H1 (cell line): ENCODE results near the gene PATJ. TPM values are rescaled to one million over a fixed set of nuclear protein-coding genes. Genes with fewer than 3 reads are reported as not detected.

Source experiments
- CTCF ChIA-PET: fragments of 300-600 bp; sonication (Branson Sonifier 250); formaldehyde crosslinking; loops from one replicate; lab custom pipeline; 2021; ENCODE audit not compliant: partially characterized antibody; lab: Charles Lee
- POLR2A ChIA-PET: fragments of 300-600 bp; sonication (Branson Sonifier 250); formaldehyde crosslinking; loops from one replicate; lab custom pipeline; 2021; ENCODE audit warnings: inconsistent platforms; ENCODE audit not compliant: partially characterized antibody; lab: Charles Lee
- DNase-seq, 2 experiments: peaks; one replicate each; pipeline versions ENCODE4 v3.0.0 to v3.0.0-alpha.2; 2010 to 2022; ENCODE audit warnings: low spot score in 2 of 2, low read depth in 1 of 2, mixed read lengths in 1 of 2
- FAIRE-seq: peaks from 2 replicates; lab custom pipeline; 2011; peaks lifted over from hg19 to GRCh38; lab: Jason Lieb, UNC
- H2AFZ ChIP-seq: 2 replicates; pipeline ENCODE4 v1.8.1; 2012; ENCODE audit warnings: low read length, inconsistent platforms
- H2AK5ac ChIP-seq: 2 replicates; pipeline ENCODE4 v1.6.1; 2013; ENCODE audit warnings: low read depth, low read length
- H2BK120ac ChIP-seq: replicated peaks from 2 replicates; pipeline ENCODE3; 2013; ENCODE audit warnings: low read depth, low read length, inconsistent platforms
- H2BK12ac ChIP-seq: 2 replicates; pipeline ENCODE4 v1.6.1; 2013; ENCODE audit warnings: low read depth, low read length
- H2BK15ac ChIP-seq: 2 replicates; pipeline ENCODE4 v1.6.1; 2013; ENCODE audit warnings: low read length
- H2BK20ac ChIP-seq: 2 replicates; pipeline ENCODE4 v1.6.1; 2013; ENCODE audit warnings: low read length
- H2BK5ac ChIP-seq: 2 replicates; pipeline ENCODE4 v1.6.1; 2013; ENCODE audit warnings: low read depth, low read length
- H3K14ac ChIP-seq: 2 replicates; pipeline ENCODE4 v1.6.1; 2013; ENCODE audit warnings: inconsistent platforms; ENCODE audit not compliant: insufficient read length
- H3K18ac ChIP-seq: 2 replicates; pipeline ENCODE4 v1.6.1; 2013; ENCODE audit warnings: low read length; ENCODE audit errors: extremely low read depth
- H3K23ac ChIP-seq: 2 replicates; pipeline ENCODE4 v1.6.1; 2013; ENCODE audit warnings: inconsistent platforms; ENCODE audit not compliant: insufficient read length
- H3K23me2 ChIP-seq: 2 replicates; pipeline ENCODE4 v1.6.1; 2013; ENCODE audit warnings: low read depth, low read length
- H3K27ac ChIP-seq: 2 replicates; pipeline ENCODE4 v1.6.1; 2011; ENCODE audit warnings: low read depth, low read length, inconsistent platforms
- H3K27me3 ChIP-seq, 4 experiments: replicated peaks in 1 of 4; 1 replicate in 1 of 4; 2 replicates in 3 of 4; pipeline versions ENCODE4 v1.6.1 to v1.8.1; 2011 to 2013; ENCODE audit warnings: low read length in 3 of 4, mild to moderate bottlenecking in 3 of 4, inconsistent platforms in 2 of 4, mixed read lengths in 2 of 4, moderate library complexity in 1 of 4; ENCODE audit not compliant: control insufficient read depth in 3 of 4, insufficient read depth in 3 of 4; ENCODE audit errors: extremely low read depth in 1 of 4
- H3K36me3 ChIP-seq, 4 experiments: 2 replicates each; pipeline versions ENCODE4 v1.6.1 to v1.8.1; 2011 to 2013; ENCODE audit warnings: mild to moderate bottlenecking in 4 of 4, low read length in 3 of 4, moderate library complexity in 2 of 4, control low read depth in 1 of 4, inconsistent platforms in 1 of 4; ENCODE audit not compliant: insufficient read depth in 4 of 4, control insufficient read depth in 2 of 4
- H3K4ac ChIP-seq: replicated peaks from 2 replicates; pipeline ENCODE3; 2013; ENCODE audit warnings: low read length, low read depth, mixed read lengths, inconsistent platforms; ENCODE audit not compliant: insufficient read length
- H3K4me1 ChIP-seq, 4 experiments: replicated peaks in 1 of 4; 1 replicate in 1 of 4; 2 replicates in 3 of 4; pipeline versions ENCODE4 v1.6.1 to v1.8.1; 2011 to 2013; ENCODE audit warnings: low read length in 3 of 4, inconsistent platforms in 2 of 4, mixed read lengths in 1 of 4; ENCODE audit not compliant: insufficient read depth in 4 of 4, control insufficient read depth in 3 of 4
- H3K4me2 ChIP-seq, 2 experiments: 2 replicates each; pipeline versions ENCODE4 v1.6.1 to v1.8.1; 2011 to 2013; ENCODE audit warnings: low read depth in 2 of 2, low read length in 2 of 2, control low read depth in 1 of 2, inconsistent platforms in 1 of 2, mild to moderate bottlenecking in 1 of 2; ENCODE audit not compliant: insufficient read depth in 1 of 2
- H3K4me3 ChIP-seq, 4 experiments: fragments of 200-600, 300-600 bp in 1 of 4; sonication (generic), shearing (Covaris generic), sonication (Bioruptor Twin) in 1 of 4; 2 replicates each; pipeline versions ENCODE4 v1.5.1 to v1.8.1; 2011 to 2016; ENCODE audit warnings: low read length in 4 of 4, low read depth in 3 of 4, control low read depth in 2 of 4, inconsistent platforms in 2 of 4, mild to moderate bottlenecking in 2 of 4, mixed read lengths in 1 of 4, moderate library complexity in 1 of 4; ENCODE audit not compliant: insufficient read depth in 2 of 4; ENCODE audit errors: extremely low read depth in 1 of 4
- H3K56ac ChIP-seq: replicated peaks from 2 replicates; pipeline ENCODE3; 2013; ENCODE audit warnings: low read depth, mild to moderate bottlenecking, mixed read lengths, low read length, inconsistent platforms; ENCODE audit not compliant: insufficient read length
- H3K79me1 ChIP-seq: 2 replicates; pipeline ENCODE4 v1.6.1; 2013; ENCODE audit warnings: low read depth, low read length, control low read depth
- H3K79me2 ChIP-seq, 2 experiments: 2 replicates each; pipeline versions ENCODE4 v1.6.1 to v1.8.1; 2012 to 2013; ENCODE audit warnings: low read length in 2 of 2, mild to moderate bottlenecking in 2 of 2, inconsistent platforms in 1 of 2; ENCODE audit not compliant: insufficient read depth in 2 of 2, control insufficient read depth in 1 of 2
- H3K9ac ChIP-seq, 4 experiments: replicated peaks in 1 of 4; 1 replicate in 1 of 4; 2 replicates in 3 of 4; pipeline versions ENCODE4 v1.6.1 to v1.8.1; 2011 to 2013; ENCODE audit warnings: low read depth in 3 of 4, low read length in 3 of 4, control low read depth in 2 of 4, mild to moderate bottlenecking in 2 of 4, moderate library complexity in 2 of 4, inconsistent platforms in 1 of 4; ENCODE audit errors: extremely low read depth in 1 of 4
- H3K9me3 ChIP-seq, 2 experiments: 2 replicates each; pipeline versions ENCODE4 v1.6.1 to v1.8.1; 2012 to 2013; ENCODE audit warnings: mild to moderate bottlenecking in 2 of 2, moderate library complexity in 2 of 2, control low read depth in 1 of 2, inconsistent platforms in 1 of 2, low read depth in 1 of 2, low read length in 1 of 2, mixed read lengths in 1 of 2; ENCODE audit not compliant: insufficient read depth in 2 of 2
- H4K20me1 ChIP-seq, 2 experiments: replicated peaks in 1 of 2; 2 replicates each; pipeline versions ENCODE3 to v1.8.1; 2011 to 2013; ENCODE audit warnings: inconsistent platforms in 2 of 2, low read length in 2 of 2, mild to moderate bottlenecking in 1 of 2; ENCODE audit not compliant: insufficient read depth in 2 of 2, control insufficient read depth in 1 of 2
- H4K5ac ChIP-seq: 2 replicates; pipeline ENCODE4 v1.6.1; 2013; ENCODE audit warnings: low read length, low read depth, mixed read lengths, inconsistent platforms; ENCODE audit not compliant: insufficient read length
- H4K8ac ChIP-seq: 2 replicates; pipeline ENCODE4 v1.8.0; 2013; ENCODE audit warnings: mild to moderate bottlenecking, moderate library complexity, low read length, inconsistent platforms; ENCODE audit not compliant: insufficient read depth; ENCODE audit errors: extremely low read depth
- H4K91ac ChIP-seq: replicated peaks from 2 replicates; pipeline ENCODE3; 2013; ENCODE audit warnings: low read length, mixed read lengths, inconsistent platforms; ENCODE audit not compliant: insufficient read length
- ATF3 ChIP-seq: IDR thresholded peaks from 2 replicates; pipeline ENCODE4 v1.6.1; 2011; ENCODE audit warnings: low read depth, mild to moderate bottlenecking, low read length; ENCODE audit not compliant: insufficient read depth
- BCL11A ChIP-seq, 2 experiments: IDR thresholded peaks; one replicate each; pipeline ENCODE4 v1.6.1; 2011; ENCODE audit warnings: low read depth in 2 of 2, low read length in 2 of 2, mild to moderate bottlenecking in 2 of 2
- BRCA1 ChIP-seq: IDR thresholded peaks from 2 replicates; pipeline ENCODE4 v1.6.1; 2012; ENCODE audit warnings: low read depth, low read length, improper control_type of control experiment
- CHD2 ChIP-seq: IDR thresholded peaks from 2 replicates; pipeline ENCODE4 v1.6.1; 2012; ENCODE audit warnings: low read length, improper control_type of control experiment
- FOSL1 ChIP-seq: IDR thresholded peaks from 2 replicates; pipeline ENCODE4 v1.6.1; 2011; ENCODE audit warnings: mild to moderate bottlenecking, low read depth, low read length, moderate library complexity; ENCODE audit not compliant: insufficient read depth
- GABPA ChIP-seq: IDR thresholded peaks from 2 replicates; pipeline ENCODE4 v1.6.1; 2011; ENCODE audit warnings: mild to moderate bottlenecking, low read length, moderate library complexity, borderline replicate concordance; ENCODE audit not compliant: insufficient read depth
- KDM4A ChIP-seq: IDR thresholded peaks from one replicate; pipeline ENCODE4 v1.7.1; 2012; ENCODE audit warnings: low read depth, mild to moderate bottlenecking, moderate library complexity, low read length, inconsistent platforms; ENCODE audit not compliant: severe bottlenecking
- MAFK ChIP-seq: IDR thresholded peaks from 2 replicates; pipeline ENCODE4 v1.6.1; 2012; ENCODE audit warnings: low read depth, mild to moderate bottlenecking, improper control_type of control experiment, low read length
- NANOG ChIP-seq: IDR thresholded peaks from 2 replicates; pipeline ENCODE4 v1.6.1; 2011; ENCODE audit warnings: low read length, low read depth, mild to moderate bottlenecking, inconsistent platforms; ENCODE audit not compliant: insufficient read depth, poor library complexity, severe bottlenecking
- POLR2AphosphoS5 ChIP-seq: IDR thresholded peaks from 2 replicates; pipeline ENCODE4 v1.6.1; 2011; ENCODE audit warnings: low read depth, low read length
- RBBP5 ChIP-seq: IDR thresholded peaks from 2 replicates; pipeline ENCODE4 v1.7.1; 2012; ENCODE audit warnings: low read depth, mild to moderate bottlenecking, inconsistent platforms, low read length, moderate library complexity, borderline replicate concordance
- RFX5 ChIP-seq: IDR thresholded peaks from 2 replicates; pipeline ENCODE4 v1.6.1; 2011; ENCODE audit warnings: low read depth, low read length, improper control_type of control experiment, borderline replicate concordance
- SP4 ChIP-seq: IDR thresholded peaks from 2 replicates; pipeline ENCODE4 v1.6.1; 2012; ENCODE audit warnings: low read length, inconsistent platforms
- WGBS, 2 experiments: shearing (Covaris generic) in 1 of 2; methylation state at CpG; one replicate each; pipeline versions ENCODE4 v1.1.6 to v1.1.7; 2013 to 2015; ENCODE audit warnings: low lambda C conversion rate in 2 of 2, mixed read lengths in 2 of 2, inconsistent platforms in 1 of 2, low coverage in 1 of 2, missing lambda C conversion rate in 1 of 2; ENCODE audit not compliant: insufficient replicate concordance in 2 of 2, insufficient coverage in 1 of 2, insufficient read length in 1 of 2; ENCODE audit errors: extremely low coverage in 1 of 2, missing lambda C conversion rate in 1 of 2; 5-methylcytosine and 5-hydroxymethylcytosine counted together
- polyA plus RNA-seq, 7 experiments: library from polyadenylated mRNA; depleted of rRNA in 3 of 7; stranded (reverse) in 5 of 7; unstranded in 2 of 7; fragments of >200 nt in 5 of 7; fragments of 200-250 nt in 2 of 7; gene quantifications; 1 replicate in 5 of 7; 2 replicates in 1 of 7; 4 replicates in 1 of 7; pipeline versions ENCODE4 v1.2.1 to v1.2.3, GENCODE V29; 2011 to 2013; ENCODE audit warnings: missing spikeins in 2 of 7, mixed read lengths in 2 of 7
- total RNA-seq: library from RNA; stranded (reverse); fragmentation: NEBNext Ultra II Directional; extraction: Animal tissue kit (Norgen Biotek cat#: 25700); gene quantifications from 2 replicates; pipeline ENCODE4 v1.2.1, GENCODE V29; 2021

The PATJ gene
- total and polyA plus RNA-seq, 2 of the 8 experiments (the other 6 are each of a cell fraction or from before 2014, with no cell fraction given): 8.2 to 55.6 TPM

GRCh38 chr1:62068978-62069377, 326.7 kb downstream of the PATJ start:
- H3K27ac ChIP-seq: no peak overlapping the region
- TF ChIP-seq ATF3 (no peak), MAFK (no peak), GABPA (no peak), KDM4A (no peak), SP4 (no peak), POLR2AphosphoS5 (no peak), BRCA1 (no peak), RFX5 (no peak), FOSL1 (no peak), BCL11A (IDR thresholded peaks at IDR 0.05; ENCODE audit: low read depth in 2 of 2, low read length in 2 of 2) (no peak), CHD2 (no peak), NANOG (no peak), RBBP5 (no peak)

More at GRCh38 chr1:62068978-62069377, 326.7 kb downstream of the PATJ start:
- 84% methylated on average over 5 of the region's 5 CpGs; no CpG with 5 or more reads in 1 of the 2 experiments for WGBS, 2 experiments
- H2AK5ac ChIP-seq: no peak overlapping the region
- no peak overlapping the region for H2BK120ac ChIP-seq
- no peak overlapping the region for H3K14ac ChIP-seq
- no peak overlapping the region for H2BK15ac ChIP-seq
- H3K56ac ChIP-seq: no peak overlapping the region
- no peak overlapping the region for H4K5ac ChIP-seq
- CTCF ChIA-PET: interaction anchor here (0.6 to 2.8 kb wide), 13 partner anchors 9 to 247 kb away, joined by 3 to 12 read pairs (median 4); no protein-coding TSS in a partner anchor
- no peak overlapping the region for H2BK20ac ChIP-seq
- H2BK12ac ChIP-seq: no peak overlapping the region
- no peak overlapping the region for H4K8ac ChIP-seq
- H3K27me3 ChIP-seq: no peaks in the 10 kb centered on the region
- no peak overlapping the region for H2AFZ ChIP-seq
- peaks cover 7% of the 10 kb centered on the region in 2 experiments; a peak in 2 of 4 replicates for H3K9me3 ChIP-seq
- no peaks in the 10 kb centered on the region for H4K20me1 ChIP-seq
- no peak for DNase-seq
- H3K4me1 ChIP-seq: 0 out of 7 replicates have a peak, but pooled peaks cover 0 to 2% (median 0%) of the 10 kb centered on the region in 4 experiments
- no peaks in the 10 kb centered on the region for H3K23me2 ChIP-seq
- H3K79me2 ChIP-seq: no peaks in the 10 kb centered on the region
- H4K91ac ChIP-seq: no peak overlapping the region
- H3K18ac ChIP-seq: no peak overlapping the region
- no peak overlapping the region for H2BK5ac ChIP-seq
- POLR2A ChIA-PET: no interaction called here
- no peak overlapping the region for H3K4me2 ChIP-seq
- no peak overlapping the region for H3K4ac ChIP-seq
- no peak for FAIRE-seq
- no peak overlapping the region for H3K4me3 ChIP-seq
- no peak overlapping the region for H3K23ac ChIP-seq
- no peak overlapping the region for H3K9ac ChIP-seq
- H3K79me1 ChIP-seq: no peaks in the 10 kb centered on the region
- H3K36me3 ChIP-seq: peaks cover 0 to 6% (median 0%) of the 10 kb centered on the region in 4 experiments; a peak in 1 of 8 replicates
